NCI-H2171 treated with DMSO at 0.1 percent for 48 hours (cell line): ENCODE measurements around the gene SPEG.

Source experiments
- DNase-seq: peaks from one replicate; lab custom pipeline; 2025; lab: John Stamatoyannopoulos, UW

Gene SPEG

GRCh38 chr2:219443697-219444023, 9.0 kb downstream of the SPEG start:
- DNase-seq: no peak

GRCh38 chr2:219444566-219445091, 10.0 kb downstream of the SPEG start:
- peak; percentile 70 for DNase-seq

- DNase-seq: peak; percentile 92
Observed at GRCh38 chr2:219445220-219445640, 10.6 kb downstream of the SPEG start.

- DNase-seq: peak; percentile 54
Observed at GRCh38 chr2:219446101-219446504, 11.5 kb downstream of the SPEG start.

GRCh38 chr2:219446689-219447088, 12.0 kb downstream of the SPEG start:
- no peak for DNase-seq

GRCh38 chr2:219447242-219448098, 12.8 kb downstream of the SPEG start:
- DNase-seq: no peak

GRCh38 chr2:219448099-219448775, 13.6 kb downstream of the SPEG start:
- no peak for DNase-seq

GRCh38 chr2:219448776-219449341, 14.2 kb downstream of the SPEG start:
- DNase-seq: no peak

- DNase-seq: no peak
Observed at GRCh38 chr2:219449609-219450008, 15.0 kb downstream of the SPEG start.

GRCh38 chr2:219451661-219452360, 17.2 kb downstream of the SPEG start:
- DNase-seq: no peak

- peak; percentile 77 for DNase-seq
Observed at GRCh38 chr2:219452361-219453317, 18.0 kb downstream of the SPEG start.

GRCh38 chr2:219453671-219454590, 19.3 kb downstream of the SPEG start:
- peak; percentile 51 for DNase-seq

GRCh38 chr2:219455581-219455980, 20.9 kb downstream of the SPEG start:
- no peak for DNase-seq

- DNase-seq: no peak
Observed at GRCh38 chr2:219457784-219458369, 23.2 kb downstream of the SPEG start.

- no peak for DNase-seq
Observed at GRCh38 chr2:219458996-219459395, 24.4 kb downstream of the SPEG start.

GRCh38 chr2:219459460-219460311, 25.0 kb downstream of the SPEG start:
- no peak for DNase-seq

GRCh38 chr2:219460424-219460926, 25.8 kb downstream of the SPEG start:
- peak; percentile 16 for DNase-seq

- no peak for DNase-seq
Observed at GRCh38 chr2:219461047-219461514, 26.4 kb downstream of the SPEG start.
